AG04450 (cell line): ENCODE measurements around the gene ZNF804A. TPM values are rescaled to one million over a fixed set of nuclear protein-coding genes. Genes with fewer than 3 reads are reported as not detected.
A peak's percentile ranks its signal among the peaks of the same experiment; 100 is the strongest.

Experiments used
- CTCF ChIA-PET: fragments of 300-600, 350-600 bp; formaldehyde crosslinking; extraction: SDS; loops from one replicate; lab custom pipeline; 2022; ENCODE audit warnings: antibody characterized with exemption, inconsistent platforms; lab: Charles Lee
- POLR2A ChIA-PET: fragments of 350-600 bp; formaldehyde crosslinking; extraction: SDS; loops from one replicate; lab custom pipeline; 2021; ENCODE audit warnings: antibody characterized with exemption, inconsistent platforms; lab: Yijun Ruan, JAX
- DNase-seq: peaks from one replicate; pipeline ENCODE4 v3.0.0-alpha.2; 2011; ENCODE audit warnings: low read depth, low spot score
- H3K27ac ChIP-seq: one replicate; pipeline ENCODE4 v1.5.1; 2012; ENCODE audit warnings: low read depth, low read length, control low read depth
- H3K27me3 ChIP-seq: one replicate; pipeline ENCODE4 v1.6.0; 2012; ENCODE audit warnings: low read length; ENCODE audit not compliant: control insufficient read depth, insufficient read depth
- H3K4me3 ChIP-seq: 2 replicates; pipeline ENCODE4 v1.5.1; 2011; ENCODE audit warnings: mild to moderate bottlenecking, low read depth, low read length, control low read depth
- H3K9me3 ChIP-seq: 2 replicates; pipeline ENCODE4 v1.5.1; 2012; ENCODE audit warnings: low read length; ENCODE audit not compliant: control insufficient read depth, insufficient read depth
- CTCF ChIP-seq: IDR thresholded peaks from 2 replicates; pipeline ENCODE4 v1.5.1; 2011; ENCODE audit warnings: low read depth, low read length, control low read depth, inconsistent platforms
- polyA plus RNA-seq: library from polyadenylated mRNA; depleted of rRNA; stranded (reverse); fragments of >200 nt; gene quantifications from 2 replicates; pipeline ENCODE4 v1.2.3, GENCODE V29; 2011

ZNF804A gene
- polyA plus RNA-seq, 1 experiment = 6.2 TPM

DNA sequence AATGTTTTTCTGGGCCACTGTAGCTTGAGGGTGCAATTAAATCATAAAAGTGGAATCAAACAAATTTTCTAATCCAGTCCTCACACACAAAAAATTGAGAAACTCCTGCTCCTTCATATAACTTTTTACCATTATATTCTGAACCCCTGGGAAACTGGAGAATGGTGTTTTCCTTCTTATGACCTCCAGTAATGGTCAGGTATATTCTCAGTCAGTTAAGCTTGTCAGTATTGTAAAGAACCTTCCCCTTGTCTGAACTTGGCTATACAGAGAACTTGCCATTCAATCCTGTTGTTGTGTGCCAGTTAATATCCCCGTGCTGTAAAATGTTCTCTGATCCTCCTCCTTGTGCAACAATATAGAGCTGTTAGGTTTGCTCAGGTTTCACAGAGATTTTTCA, 39.5 kb downstream of the ZNF804A start:
- Histone ChIP-seq H3K4me3 (no peak overlapping the region), H3K27me3 (no peaks in the 10 kb centered on the region), H3K27ac (no peak overlapping the region), H3K9me3 (no peaks in the 10 kb centered on the region)
- ChIA-PET POLR2A (no interaction called here), CTCF (no interaction called here)
- DNase-seq = no peak
- TF ChIP-seq CTCF = no peak

DNA sequence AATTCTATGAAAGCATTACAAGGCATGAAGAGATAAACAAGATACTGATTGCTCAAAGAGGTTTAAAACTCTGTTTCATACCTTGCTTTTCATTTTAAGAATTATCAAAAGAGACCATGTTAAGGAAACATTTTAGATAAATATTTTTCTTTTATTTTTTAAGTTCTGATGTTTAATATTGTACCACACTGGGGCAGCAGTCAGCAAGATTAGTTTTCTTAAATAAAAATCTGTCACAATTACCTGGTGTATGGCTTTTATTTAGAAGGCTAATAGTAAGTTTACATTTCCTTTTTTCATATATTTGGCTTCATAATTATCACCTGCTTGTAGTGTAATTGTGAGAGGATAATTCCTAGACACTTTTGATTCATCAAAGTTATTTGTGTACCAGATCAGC, 46.4 kb downstream of the ZNF804A start:
- Histone ChIP-seq H3K4me3 (no peak overlapping the region), H3K27me3 (no peaks in the 10 kb centered on the region), H3K9me3 (no peaks in the 10 kb centered on the region), H3K27ac (no peak overlapping the region)
- no peak for DNase-seq
- CTCF ChIA-PET = interaction anchor here (1.1 kb wide), 1 partner anchor 33 kb away, joined by 5 read pairs; no protein-coding TSS in a partner anchor
- POLR2A ChIA-PET = no interaction called here
- 0 out of 2 replicates have a peak, but pooled peaks have one; percentile 24 for TF ChIP-seq CTCF

GRCh38 chr2:184646177-184646576, 47.8 kb downstream of the ZNF804A start:
- TF ChIP-seq CTCF = no peak
- H3K27me3 ChIP-seq = no peaks in the 10 kb centered on the region
- ChIA-PET CTCF (interaction anchor here (1.1 to 1.2 kb wide), 2 partner anchors 11 to 232 kb away, joined by 3 read pairs; no protein-coding TSS in a partner anchor), POLR2A (interaction anchor here (1.0 kb wide), 1 partner anchor 47 kb away, joined by 3 read pairs; no protein-coding TSS in a partner anchor)
- H3K4me3 ChIP-seq = no peak overlapping the region
- no peaks in the 10 kb centered on the region for H3K9me3 ChIP-seq
- peak; percentile 29 for DNase-seq
- no peak overlapping the region for H3K27ac ChIP-seq

DNA sequence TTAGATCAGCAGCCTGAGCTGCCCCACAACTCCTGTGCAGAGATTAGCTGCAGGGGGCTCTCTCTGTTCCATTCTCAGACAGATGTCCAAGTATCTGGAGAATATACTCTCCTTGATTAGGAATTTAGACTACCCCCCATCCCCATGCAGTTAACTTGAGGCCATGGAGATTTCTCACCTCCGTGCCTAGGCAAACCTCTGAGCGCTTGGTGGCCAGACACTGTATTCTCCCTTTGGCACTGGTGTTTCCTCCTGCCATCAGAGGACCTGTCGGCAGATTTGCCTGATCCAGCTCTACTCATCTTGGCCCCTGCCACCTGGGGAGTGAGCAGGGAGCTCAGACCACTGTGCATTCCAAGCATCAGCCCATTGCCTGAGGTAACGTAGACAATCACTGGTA, 48.3 kb downstream of the ZNF804A start:
- TF ChIP-seq CTCF = no peak
- Histone ChIP-seq H3K9me3 (no peaks in the 10 kb centered on the region), H3K27ac (no peak overlapping the region), H3K4me3 (no peak overlapping the region), H3K27me3 (no peaks in the 10 kb centered on the region)
- ChIA-PET CTCF (interaction anchor here (1.4 kb wide), 1 partner anchor 47 kb away, joined by 3 read pairs; no protein-coding TSS in a partner anchor), POLR2A (interaction anchor here (1.0 kb wide), 1 partner anchor 47 kb away, joined by 3 read pairs; no protein-coding TSS in a partner anchor)
- DNase-seq = no peak

- DNase-seq = peak; percentile 72
- no peak for TF ChIP-seq CTCF
- ChIA-PET POLR2A (no interaction called here), CTCF (interaction anchor here (1.0 kb wide), 1 partner anchor 58 kb away, joined by 3 read pairs; no protein-coding TSS in a partner anchor)
- H3K27me3 ChIP-seq = no peaks in the 10 kb centered on the region
- no peak overlapping the region for H3K27ac ChIP-seq
- H3K4me3 ChIP-seq = no peak overlapping the region
- H3K9me3 ChIP-seq = no peaks in the 10 kb centered on the region
Measured at GRCh38 chr2:184654945-184655344, 56.6 kb downstream of the ZNF804A start.
